Dendritic cell treated with granulocyte-macrophage colony-stimulating factor and Interleukin-4, amounts not matched to agents 40 ng/mL and 50 ng/mL, for 4 days (primary cell): ENCODE data around the gene CNEP1R1.
A peak's percentile ranks its signal among the peaks of the same experiment; 100 is the strongest.
"Not testable (repeated sequence)": the region's sequence is repeated elsewhere in the genome, so short reads cannot be mapped to it uniquely, and the experiment has no call there.

ENCODE experiments used
- H3K27ac Mint-ChIP-seq: one replicate; pipeline ENCODE4 v1.8.0; 2022; ENCODE audit warnings: mild to moderate bottlenecking, mixed read lengths
- H3K27me3 Mint-ChIP-seq: one replicate; pipeline ENCODE4 v1.8.0; 2022; ENCODE audit warnings: mild to moderate bottlenecking, mixed read lengths
- H3K36me3 Mint-ChIP-seq: one replicate; pipeline ENCODE4 v1.8.0; 2022; ENCODE audit warnings: low read depth, mixed read lengths
- H3K4me1 Mint-ChIP-seq: one replicate; pipeline ENCODE4 v1.8.0; 2022; ENCODE audit warnings: low read depth, mixed read lengths
- H3K4me3 Mint-ChIP-seq: one replicate; pipeline ENCODE4 v1.8.0; 2022; ENCODE audit warnings: mild to moderate bottlenecking, moderate library complexity, mixed read lengths
- H3K9me3 Mint-ChIP-seq: one replicate; pipeline ENCODE4 v1.8.0; 2022; ENCODE audit warnings: mixed read lengths
- intact Hi-C: fragments of 100-400 bp; cut with micrococcal nuclease; formaldehyde crosslinking; loops from one replicate; pipeline ENCODE4 v1.15.0; 2022

The CNEP1R1 gene

GRCh38 chr16:50004239-50004638 is 20.8 kb upstream of the CNEP1R1 start:
- intact Hi-C loops: no loop called here
- Mint-ChIP-seq H3K27ac (no peak overlapping the region), H3K4me1 (peaks cover 6% of the 10 kb centered on the region), H3K4me3 (no peak overlapping the region), H3K27me3 (peaks cover 4% of the 10 kb centered on the region), H3K36me3 (peaks cover 6% of the 10 kb centered on the region), H3K9me3 (peaks cover 26% of the 10 kb centered on the region)

DNA sequence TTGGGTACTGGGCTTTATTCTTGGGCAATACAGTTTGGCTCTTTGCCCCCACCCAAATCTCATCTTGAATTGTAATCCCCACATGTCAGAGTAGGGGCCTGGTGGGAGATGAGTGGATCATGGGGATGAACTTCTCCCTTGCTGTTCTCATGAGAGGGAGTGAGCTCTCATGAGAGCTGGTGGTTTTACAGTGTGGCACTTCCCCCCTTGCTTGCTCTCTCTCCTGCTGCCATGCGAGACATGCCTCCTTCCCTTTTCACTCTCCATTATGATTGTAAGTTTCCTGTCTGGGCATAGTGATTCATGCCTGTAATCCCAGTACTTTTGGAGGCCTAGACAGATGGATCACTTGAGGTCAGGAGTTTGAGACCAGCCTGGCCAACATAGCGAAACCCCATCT is 18.1 kb upstream of the CNEP1R1 start:
- H3K9me3 Mint-ChIP-seq: peaks cover 26% of the 10 kb centered on the region
- peaks cover 6% of the 10 kb centered on the region for H3K36me3 Mint-ChIP-seq
- intact Hi-C loops: no loop called here
- no peak overlapping the region for H3K4me3 Mint-ChIP-seq
- peaks cover 3% of the 10 kb centered on the region for H3K27me3 Mint-ChIP-seq
- peaks cover 20% of the 10 kb centered on the region for H3K4me1 Mint-ChIP-seq
- H3K27ac Mint-ChIP-seq: no peak overlapping the region

- Mint-ChIP-seq H3K4me1 (peaks cover 21% of the 10 kb centered on the region), H3K27ac (no peak overlapping the region), H3K36me3 (peaks cover 6% of the 10 kb centered on the region), H3K9me3 (peaks cover 26% of the 10 kb centered on the region), H3K27me3 (peaks cover 3% of the 10 kb centered on the region), H3K4me3 (no peak overlapping the region)
- intact Hi-C loops: no loop called here
Observed at GRCh38 chr16:50007744-50008143, 17.3 kb upstream of the CNEP1R1 start.

DNA sequence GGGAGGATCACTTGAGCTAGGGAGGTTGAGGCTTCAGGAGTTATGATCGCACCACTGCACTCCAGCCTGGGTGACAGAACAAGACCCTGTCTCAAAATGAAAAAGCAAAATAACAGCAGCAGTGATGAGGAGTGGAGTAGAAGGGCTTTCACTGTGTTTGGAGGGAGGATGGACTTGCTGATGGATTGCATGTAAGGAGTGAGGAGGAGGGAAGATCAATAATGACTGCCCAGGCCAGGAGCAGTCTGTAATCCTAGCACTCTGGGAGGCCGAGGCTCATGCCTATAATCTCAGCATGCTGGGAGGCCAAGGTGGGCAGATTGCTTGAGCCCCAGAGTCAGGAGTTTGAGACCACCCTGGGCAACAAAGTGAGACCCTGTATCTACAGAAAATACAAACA is 14.8 kb upstream of the CNEP1R1 start:
- no peak overlapping the region for H3K4me3 Mint-ChIP-seq
- peaks cover 6% of the 10 kb centered on the region for H3K36me3 Mint-ChIP-seq
- no peak overlapping the region for H3K27ac Mint-ChIP-seq
- intact Hi-C loops: no loop called here
- peaks cover 25% of the 10 kb centered on the region for H3K4me1 Mint-ChIP-seq
- H3K27me3 Mint-ChIP-seq: no peaks in the 10 kb centered on the region
- peaks cover 26% of the 10 kb centered on the region for H3K9me3 Mint-ChIP-seq

DNA sequence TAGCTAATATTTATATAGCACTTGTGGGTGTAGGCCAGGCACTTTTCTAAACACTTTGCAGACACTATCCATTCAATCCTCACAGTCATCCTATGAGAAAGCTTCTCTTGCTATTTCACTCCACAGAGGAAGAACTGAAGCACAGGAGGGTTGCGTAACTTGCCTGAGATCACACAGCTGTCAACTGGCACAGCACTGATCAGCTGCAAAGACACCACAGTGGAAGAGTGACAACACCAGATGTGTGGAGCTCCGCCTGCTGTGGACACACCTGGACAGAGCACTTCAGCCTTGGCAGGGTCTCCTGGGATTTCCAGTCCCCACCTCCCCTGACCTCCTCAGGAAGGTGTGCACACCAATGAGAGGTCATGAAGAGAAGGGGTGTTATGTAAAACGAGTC is 13.3 kb upstream of the CNEP1R1 start:
- intact Hi-C loops: no loop called here
- H3K4me1 Mint-ChIP-seq: peaks cover 34% of the 10 kb centered on the region

GRCh38 chr16:50012182-50012581 is 12.8 kb upstream of the CNEP1R1 start:
- no peak overlapping the region for H3K4me3 Mint-ChIP-seq
- no peak overlapping the region for H3K27ac Mint-ChIP-seq
- H3K9me3 Mint-ChIP-seq: peaks cover 13% of the 10 kb centered on the region
- peaks cover 6% of the 10 kb centered on the region for H3K36me3 Mint-ChIP-seq
- intact Hi-C loops: no loop called here
- no peaks in the 10 kb centered on the region for H3K27me3 Mint-ChIP-seq
- H3K4me1 Mint-ChIP-seq: peaks cover 34% of the 10 kb centered on the region

More for the DNA sequence above, 13.3 kb upstream of the CNEP1R1 start:
- H3K36me3 Mint-ChIP-seq: peaks cover 6% of the 10 kb centered on the region
- H3K27me3 Mint-ChIP-seq: no peaks in the 10 kb centered on the region
- H3K27ac Mint-ChIP-seq: no peak overlapping the region
- H3K4me3 Mint-ChIP-seq: no peak overlapping the region
- peaks cover 18% of the 10 kb centered on the region for H3K9me3 Mint-ChIP-seq

- peaks cover 34% of the 10 kb centered on the region for H3K4me1 Mint-ChIP-seq
- H3K9me3 Mint-ChIP-seq, H3K27ac Mint-ChIP-seq, H3K4me3 Mint-ChIP-seq, intact Hi-C loops, H3K27me3 Mint-ChIP-seq, H3K36me3 Mint-ChIP-seq: not testable (repeated sequence)
Observed at GRCh38 chr16:50014211-50014610, 10.8 kb upstream of the CNEP1R1 start.

- Mint-ChIP-seq H3K27me3 (no peaks in the 10 kb centered on the region), H3K4me3 (no peak overlapping the region), H3K4me1 (peaks cover 33% of the 10 kb centered on the region), H3K36me3 (no peaks in the 10 kb centered on the region), H3K27ac (no peak overlapping the region), H3K9me3 (no peaks in the 10 kb centered on the region)
- intact Hi-C loops: no loop called here
Observed at GRCh38 chr16:50015631-50016030, 9.4 kb upstream of the CNEP1R1 start.

- H3K4me3 Mint-ChIP-seq: no peak overlapping the region
- peaks cover 17% of the 10 kb centered on the region for H3K4me1 Mint-ChIP-seq
- intact Hi-C loops: no loop called here
Observed at GRCh38 chr16:50017553-50017952, 7.5 kb upstream of the CNEP1R1 start.

GRCh38 chr16:50021544-50021943 is 3.5 kb upstream of the CNEP1R1 start:
- H3K27me3 Mint-ChIP-seq: peaks cover 3% of the 10 kb centered on the region
- H3K4me3 Mint-ChIP-seq: no peak overlapping the region
- intact Hi-C loops: loop anchor here (5.0 to 10.0 kb wide), 2 partner anchors 263 to 646 kb away; no protein-coding TSS in a partner anchor
- H3K36me3 Mint-ChIP-seq: peaks cover 6% of the 10 kb centered on the region
- H3K27ac Mint-ChIP-seq: no peak overlapping the region
- no peaks in the 10 kb centered on the region for H3K9me3 Mint-ChIP-seq
- no peaks in the 10 kb centered on the region for H3K4me1 Mint-ChIP-seq

More at GRCh38 chr16:50017553-50017952, 7.5 kb upstream of the CNEP1R1 start:
- H3K27ac Mint-ChIP-seq: no peak overlapping the region
- no peaks in the 10 kb centered on the region for H3K36me3 Mint-ChIP-seq
- no peaks in the 10 kb centered on the region for H3K9me3 Mint-ChIP-seq
- peaks cover 3% of the 10 kb centered on the region for H3K27me3 Mint-ChIP-seq

- Mint-ChIP-seq H3K9me3 (no peaks in the 10 kb centered on the region), H3K36me3 (peaks cover 13% of the 10 kb centered on the region), H3K27ac (no peak overlapping the region), H3K4me1 (no peaks in the 10 kb centered on the region), H3K4me3 (no peak overlapping the region), H3K27me3 (peaks cover 3% of the 10 kb centered on the region)
- intact Hi-C loops: loop anchor here (2.0 to 10.0 kb wide), 5 partner anchors 15 to 644 kb away; no protein-coding TSS in a partner anchor
Observed at GRCh38 chr16:50023641-50024040, 1.4 kb upstream of the CNEP1R1 start.

GRCh38 chr16:50024207-50024606 is 818 bp upstream of the CNEP1R1 start:
- Mint-ChIP-seq H3K27ac (no peak overlapping the region), H3K4me1 (no peaks in the 10 kb centered on the region), H3K36me3 (peaks cover 13% of the 10 kb centered on the region), H3K4me3 (no peak overlapping the region), H3K9me3 (no peaks in the 10 kb centered on the region), H3K27me3 (peaks cover 3% of the 10 kb centered on the region)
- intact Hi-C loops: loop anchor here (2.0 to 10.0 kb wide), 5 partner anchors 15 to 643 kb away; no protein-coding TSS in a partner anchor

DNA sequence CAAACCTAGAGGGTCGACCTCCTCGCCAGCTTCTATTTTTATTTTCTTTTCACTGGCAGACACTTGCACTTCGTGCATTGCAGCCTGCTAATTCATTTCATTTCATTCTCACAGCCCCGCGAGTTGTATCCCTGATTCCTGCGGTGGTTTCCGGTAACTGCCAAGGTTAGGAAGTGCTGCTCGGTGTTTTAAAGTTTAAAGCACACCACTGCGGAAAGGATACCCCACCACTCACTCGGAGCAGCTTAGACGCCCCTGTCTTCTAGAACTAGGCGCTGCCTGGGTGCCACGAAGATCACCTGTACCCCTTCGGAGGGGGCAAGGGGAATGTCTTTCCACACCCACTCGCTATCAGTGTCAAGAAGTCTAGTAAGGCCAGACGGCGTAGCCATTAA is 509 bp downstream of the CNEP1R1 start:
- H3K4me3 Mint-ChIP-seq: peak overlapping the region; percentile 89
- peak overlapping the region; percentile 83 for H3K27ac Mint-ChIP-seq
- H3K4me1 Mint-ChIP-seq: peaks cover 5% of the 10 kb centered on the region
- H3K9me3 Mint-ChIP-seq: no peaks in the 10 kb centered on the region
- intact Hi-C loops: loop anchor here (1.0 to 10.0 kb wide), 5 partner anchors 13 to 329 kb away; no protein-coding TSS in a partner anchor
- H3K27me3 Mint-ChIP-seq: peaks cover 3% of the 10 kb centered on the region
- H3K36me3 Mint-ChIP-seq: peaks cover 23% of the 10 kb centered on the region

DNA sequence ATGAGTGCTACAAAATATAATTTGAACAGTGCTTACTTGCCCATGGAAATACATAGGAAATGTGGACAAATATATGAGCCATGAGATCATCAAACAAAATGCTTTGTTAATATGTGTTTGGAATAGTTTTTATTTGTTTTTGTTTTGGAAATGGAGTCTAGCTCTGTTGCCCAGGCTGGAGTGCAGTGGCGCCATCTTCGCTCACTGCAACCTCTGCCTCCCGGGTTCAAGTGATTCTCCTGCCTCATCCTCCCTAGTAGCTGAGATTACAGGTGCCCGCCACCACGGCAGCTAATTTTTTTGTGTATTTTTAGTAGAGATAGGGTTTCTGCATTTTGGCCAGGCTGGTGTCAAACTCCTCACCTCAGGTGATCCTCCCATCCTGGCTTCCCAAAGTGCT is 2.8 kb downstream of the CNEP1R1 start:
- intact Hi-C loops: loop anchor here (10.0 kb wide), 1 partner anchor 257 kb away; no protein-coding TSS in a partner anchor
- H3K27me3 Mint-ChIP-seq: no peaks in the 10 kb centered on the region
- H3K4me1 Mint-ChIP-seq: peaks cover 5% of the 10 kb centered on the region
- H3K9me3 Mint-ChIP-seq: no peaks in the 10 kb centered on the region
- no peak overlapping the region for H3K4me3 Mint-ChIP-seq
- H3K27ac Mint-ChIP-seq: no peak overlapping the region
- H3K36me3 Mint-ChIP-seq: peaks cover 46% of the 10 kb centered on the region

DNA sequence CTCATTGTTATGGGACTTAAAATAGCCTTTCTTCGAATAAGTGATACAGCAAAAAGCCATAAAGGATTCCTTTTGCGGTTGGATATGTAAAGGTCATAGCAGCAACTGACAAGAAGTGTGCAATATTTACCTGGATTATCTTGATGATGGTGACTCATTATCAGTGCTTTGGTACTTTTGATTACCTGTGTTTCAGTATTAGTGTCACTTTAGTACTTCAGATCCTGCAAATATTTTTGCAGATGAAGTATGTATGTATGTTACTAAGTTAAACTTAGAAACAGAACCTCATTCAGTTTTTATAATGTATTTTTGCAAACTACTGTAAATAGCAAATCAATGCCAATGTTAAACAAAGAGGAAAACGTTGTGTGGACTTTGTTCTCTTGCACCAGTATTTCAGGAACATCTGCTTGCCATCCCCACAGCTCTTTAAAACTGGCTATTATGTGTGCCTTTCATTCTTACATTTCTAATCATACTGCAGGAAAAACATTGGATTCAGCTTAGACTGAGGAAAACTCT is 10.5 kb downstream of the CNEP1R1 start:
- peaks cover 60% of the 10 kb centered on the region for H3K36me3 Mint-ChIP-seq
- intact Hi-C loops: no loop called here
- no peaks in the 10 kb centered on the region for H3K27me3 Mint-ChIP-seq
- H3K27ac Mint-ChIP-seq: no peak overlapping the region
- no peak overlapping the region for H3K4me3 Mint-ChIP-seq
- H3K9me3 Mint-ChIP-seq: no peaks in the 10 kb centered on the region
- H3K4me1 Mint-ChIP-seq: peaks cover 32% of the 10 kb centered on the region
